B cell (primary cell): ENCODE results near the gene PTPRG. TPM values are rescaled to one million over a fixed set of nuclear protein-coding genes. Genes with fewer than 3 reads are reported as not detected.

ENCODE experiments used
- ATAC-seq: fragments of 200-7000 bp; cut with Tn5 transposase; one replicate; pipeline ENCODE4 v1.10.0; 2021; ENCODE audit warnings: low read depth, mild to moderate bottlenecking, moderate number of reproducible peaks, moderate library complexity
- CTCF ChIA-PET: fragments of 350-600 bp; sonication (Branson Sonifier 250); formaldehyde crosslinking; loops from one replicate; lab custom pipeline; 2021; ENCODE audit warnings: antibody characterized with exemption, inconsistent platforms; lab: Charles Lee
- POLR2A ChIA-PET: fragments of 350-600 bp; sonication (Branson Sonifier 250); formaldehyde crosslinking; loops from one replicate; lab custom pipeline; 2021; ENCODE audit warnings: antibody characterized with exemption; lab: Charles Lee
- DNase-seq: peaks from one replicate; pipeline ENCODE4 v3.0.0; 2013
- H2AFZ ChIP-seq: 2 replicates; pipeline ENCODE4 v1.6.1; 2012; ENCODE audit warnings: mild to moderate bottlenecking, low read depth, low read length; ENCODE audit not compliant: insufficient read depth, poor library complexity, severe bottlenecking
- H3K27ac ChIP-seq, 2 donors: 1 replicate in 1 of 2; 2 replicates in 1 of 2; pipeline ENCODE4 v1.5.1; 2012 to 2013; ENCODE audit warnings: low read length in 2 of 2, mild to moderate bottlenecking in 2 of 2, moderate library complexity in 1 of 2
- H3K27me3 ChIP-seq, 4 experiments: fragments of 200-600 bp in 1 of 4; sonication (generic) in 1 of 4; replicated peaks in 1 of 4; 1 replicate in 2 of 4; 2 replicates in 2 of 4; pipeline versions ENCODE4 v1.6.1 to v1.7.0; 2013 to 2016; ENCODE audit warnings: low read length in 3 of 4, mild to moderate bottlenecking in 2 of 4, mixed read lengths in 1 of 4, moderate library complexity in 1 of 4; ENCODE audit not compliant: insufficient read depth in 4 of 4, control insufficient read depth in 3 of 4; ENCODE audit errors: control extremely low read depth in 1 of 4
- H3K36me3 ChIP-seq, 2 experiments: replicated peaks in 1 of 2; 1 replicate in 1 of 2; 2 replicates in 1 of 2; pipeline versions ENCODE4 v1.6.1 to v1.7.1; 2013; ENCODE audit warnings: low read length in 1 of 2; ENCODE audit not compliant: insufficient read depth in 2 of 2, control insufficient read depth in 1 of 2; ENCODE audit errors: control extremely low read depth in 1 of 2, extremely low read depth in 1 of 2
- H3K4me1 ChIP-seq, 2 donors: fragments of 200-600 bp in 1 of 2; sonication (generic) in 1 of 2; 1 replicate in 1 of 2; 2 replicates in 1 of 2; pipeline versions ENCODE4 v1.5.1 to v1.6.1; 2013 to 2017; ENCODE audit warnings: low read length in 2 of 2; ENCODE audit not compliant: control insufficient read depth in 2 of 2, insufficient read depth in 2 of 2
- H3K4me2 ChIP-seq: replicated peaks from 2 replicates; pipeline ENCODE3; 2012; ENCODE audit warnings: mild to moderate bottlenecking, low read depth, low read length; ENCODE audit not compliant: poor library complexity, severe bottlenecking
- H3K4me3 ChIP-seq, 5 experiments: fragments of 200-600 bp in 1 of 5; sonication (generic) in 1 of 5; 1 replicate in 3 of 5; 2 replicates in 2 of 5; pipeline versions ENCODE4 v1.5.1 to v1.7.0; 2011 to 2016; ENCODE audit warnings: low read length in 4 of 5, mild to moderate bottlenecking in 4 of 5, low read depth in 2 of 5, control low read depth in 1 of 5, moderate library complexity in 1 of 5; ENCODE audit not compliant: insufficient read depth in 1 of 5; ENCODE audit errors: control extremely low read depth in 1 of 5, extremely low read depth in 1 of 5
- H3K79me2 ChIP-seq: fragments of 200-600 bp; sonication (generic); one replicate; pipeline ENCODE4 v1.6.0; 2016; ENCODE audit warnings: low read length; ENCODE audit not compliant: control insufficient read depth, insufficient read depth
- H3K9ac ChIP-seq: fragments of 200-600 bp; sonication (generic); 2 replicates; pipeline ENCODE4 v1.6.1; 2017; ENCODE audit warnings: mild to moderate bottlenecking, low read length, moderate library complexity
- H3K9me3 ChIP-seq, 3 donors: one replicate each; pipeline versions ENCODE4 v1.6.1 to v1.7.1; 2013; ENCODE audit warnings: low read length in 2 of 3; ENCODE audit not compliant: control insufficient read depth in 2 of 3, insufficient read depth in 1 of 3; ENCODE audit errors: control extremely low read depth in 1 of 3
- H4K20me1 ChIP-seq: 2 replicates; pipeline ENCODE4 v1.6.0; 2012; ENCODE audit warnings: mild to moderate bottlenecking, low read length; ENCODE audit not compliant: insufficient read depth, control insufficient read depth, poor library complexity, severe bottlenecking
- H3K27ac Mint-ChIP-seq: one replicate; pipeline ENCODE4 v1.8.0; 2021; ENCODE audit warnings: mixed read lengths
- H3K27me3 Mint-ChIP-seq: one replicate; pipeline ENCODE4 v1.8.0; 2021; ENCODE audit warnings: mixed read lengths
- H3K4me1 Mint-ChIP-seq: one replicate; pipeline ENCODE4 v1.8.0; 2021; ENCODE audit warnings: mixed read lengths
- H3K4me3 Mint-ChIP-seq: one replicate; pipeline ENCODE4 v1.8.0; 2021; ENCODE audit warnings: mixed read lengths
- H3K9me3 Mint-ChIP-seq: one replicate; pipeline ENCODE4 v1.8.0; 2022; ENCODE audit warnings: mixed read lengths; ENCODE audit not compliant: insufficient read depth
- CTCF ChIP-seq: fragments of 200-600 bp; IDR thresholded peaks from one replicate; pipeline ENCODE4 v1.8.0; 2022; ENCODE audit warnings: antibody characterized with exemption, mild to moderate bottlenecking
- EZH2 ChIP-seq: IDR thresholded peaks from 2 replicates; pipeline ENCODE4 v1.6.1; 2012; ENCODE audit warnings: borderline replicate concordance, low read depth, mild to moderate bottlenecking, moderate library complexity, low read length; ENCODE audit not compliant: insufficient read depth, poor library complexity, severe bottlenecking
- WGBS: methylation state at CpG from one replicate; pipeline ENCODE4 v1.1.5; 2013; ENCODE audit warnings: missing lambda C conversion rate; ENCODE audit not compliant: insufficient coverage; 5-methylcytosine and 5-hydroxymethylcytosine counted together
- intact Hi-C: fragments of 100-400 bp; cut with micrococcal nuclease; formaldehyde crosslinking; loops from one replicate; pipeline ENCODE4 v1.10.0; 2022
- polyA plus RNA-seq: library from polyadenylated mRNA; depleted of rRNA; stranded (reverse); fragments of >200 nt; gene quantifications from 2 replicates; pipeline ENCODE4 v1.2.3, GENCODE V29; 2012
- total RNA-seq, 2 donors: library from RNA; stranded (reverse); fragments of 120-200 nt in 1 of 2; gene quantifications; 1 replicate in 1 of 2; 2 replicates in 1 of 2; pipeline versions ENCODE4 v1.2.3 to v1.2.4, GENCODE V29; 2013 to 2022

PTPRG gene
- total and polyA plus RNA-seq, 2 donors (not counting 1 experiment from before 2014, with no cell fraction given): 0.12 to 1.3 TPM

- H3K9ac ChIP-seq: no peak overlapping the region
- H3K27me3 ChIP-seq: no peaks in the 10 kb centered on the region
- no peak for DNase-seq
- Mint-ChIP-seq H3K27ac (no peak overlapping the region), H3K4me3 (no peak overlapping the region), H3K9me3 (no peaks in the 10 kb centered on the region), H3K4me1 (no peaks in the 10 kb centered on the region), H3K27me3 (no peaks in the 10 kb centered on the region)
- H3K79me2 ChIP-seq: no peaks in the 10 kb centered on the region
- no peak overlapping the region for H3K27ac ChIP-seq
- WGBS: 90% methylated on average over 2 of the region's 8 CpGs
- H3K9me3 ChIP-seq: no peaks in the 10 kb centered on the region
- ChIA-PET CTCF (no interaction called here), POLR2A (no interaction called here)
- H3K4me2 ChIP-seq: no peak overlapping the region
- intact Hi-C loops: no loop called here
- no peak overlapping the region for H2AFZ ChIP-seq
- no peaks in the 10 kb centered on the region for H3K36me3 ChIP-seq
- TF ChIP-seq CTCF (no peak), EZH2 (no peak)
- no peaks in the 10 kb centered on the region for H3K4me1 ChIP-seq
- H4K20me1 ChIP-seq: no peaks in the 10 kb centered on the region
- H3K4me3 ChIP-seq: no peak overlapping the region
- no peak for ATAC-seq
These were observed 417.4 kb downstream of the PTPRG start for GRCh38 chr3:61978460-61979419.

- H4K20me1 ChIP-seq: no peaks in the 10 kb centered on the region
- no peaks in the 10 kb centered on the region for H3K4me1 ChIP-seq
- DNase-seq (no peak), ATAC-seq (no peak)
- H3K4me1 Mint-ChIP-seq: no peaks in the 10 kb centered on the region
- intact Hi-C loops: no loop called here
- H3K9me3 ChIP-seq: no peaks in the 10 kb centered on the region
- H3K27ac ChIP-seq: no peak overlapping the region
- H3K27ac Mint-ChIP-seq: no peak overlapping the region
- H3K4me3 Mint-ChIP-seq: no peak overlapping the region
- H3K36me3 ChIP-seq: no peaks in the 10 kb centered on the region
- POLR2A ChIA-PET: no interaction called here
- H3K9ac ChIP-seq: no peak overlapping the region
- CTCF ChIA-PET: no interaction called here
- no peak overlapping the region for H3K4me2 ChIP-seq
- no peak overlapping the region for H2AFZ ChIP-seq
- H3K27me3 ChIP-seq: no peaks in the 10 kb centered on the region
- no peak for TF ChIP-seq EZH2
- no peak for TF ChIP-seq CTCF
- H3K79me2 ChIP-seq: no peaks in the 10 kb centered on the region
- no peaks in the 10 kb centered on the region for H3K27me3 Mint-ChIP-seq
- no peaks in the 10 kb centered on the region for H3K9me3 Mint-ChIP-seq
- no CpG with 5 or more reads among the region's 2 CpGs for whole genome bisulfite sequencing
- no peak overlapping the region for H3K4me3 ChIP-seq
These were observed 418.3 kb downstream of the PTPRG start for GRCh38 chr3:61979638-61980037.
